BJ (cell line): Measurements from ENCODE around the gene AKR1E2. TPM values are rescaled to one million over a fixed set of nuclear protein-coding genes. Genes with fewer than 3 reads are reported as not detected.
A peak's percentile ranks its signal among the peaks of the same experiment; 100 is the strongest.

ENCODE experiments used
- CTCF ChIA-PET: fragments of 350-600 bp; formaldehyde crosslinking; extraction: SDS; loops from one replicate; lab custom pipeline; 2021; ENCODE audit warnings: antibody characterized with exemption, inconsistent platforms; lab: Yijun Ruan, JAX
- POLR2A ChIA-PET: fragments of 300-600 bp; sonication (Branson Sonifier 250); formaldehyde crosslinking; extraction: SDS; loops from one replicate; lab custom pipeline; 2021; ENCODE audit warnings: antibody characterized with exemption; lab: Charles Lee
- DNase-seq: peaks from one replicate; pipeline ENCODE4 v3.0.0-alpha.2; 2011; ENCODE audit warnings: low read depth
- H3K27me3 ChIP-seq: 2 replicates; pipeline ENCODE4 v1.6.0; 2011; ENCODE audit warnings: low read length; ENCODE audit not compliant: control insufficient read depth, insufficient read depth
- H3K36me3 ChIP-seq: 2 replicates; pipeline ENCODE4 v1.5.1; 2011; ENCODE audit warnings: low read length; ENCODE audit not compliant: control insufficient read depth, insufficient read depth
- H3K4me3 ChIP-seq: 2 replicates; pipeline ENCODE4 v1.5.1; 2011; ENCODE audit warnings: low read depth, mild to moderate bottlenecking, control low read depth, low read length
- polyA plus RNA-seq: library from polyadenylated mRNA; depleted of rRNA; stranded (reverse); fragments of >200 nt; gene quantifications from 2 replicates; pipeline ENCODE4 v1.2.3, GENCODE V29; 2011
- TF ChIP-seq, protein P1 (sequence below): IDR thresholded peaks from 2 replicates; pipeline ENCODE4 v1.5.1; 2011; ENCODE audit warnings: low read depth, mild to moderate bottlenecking, control low read depth, inconsistent platforms, low read length, moderate library complexity; ENCODE audit not compliant: insufficient read depth

AKR1E2 gene
- polyA plus RNA-seq, 1 experiment: 3.3 TPM

DNA sequence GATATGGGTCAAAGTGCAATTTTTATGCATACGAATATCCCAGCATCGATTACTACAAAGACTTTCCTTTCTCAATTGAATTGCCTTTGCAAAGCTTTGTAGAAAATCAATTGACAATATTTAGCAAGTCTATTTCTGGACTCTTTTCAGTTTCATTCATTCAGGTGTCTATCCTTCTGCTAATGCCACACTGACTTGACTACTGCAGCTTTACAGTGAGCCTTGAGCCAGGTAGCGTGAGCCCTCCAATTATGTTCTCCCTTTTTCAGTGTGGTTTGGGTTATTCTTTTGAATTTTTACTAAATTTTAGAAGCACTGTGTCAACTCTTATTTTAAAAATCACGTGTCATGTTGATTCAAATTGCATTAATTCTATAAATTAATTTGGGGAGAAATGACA is 19.5 kb upstream of the AKR1E2 start:
- TF ChIP-seq, protein P1, sequence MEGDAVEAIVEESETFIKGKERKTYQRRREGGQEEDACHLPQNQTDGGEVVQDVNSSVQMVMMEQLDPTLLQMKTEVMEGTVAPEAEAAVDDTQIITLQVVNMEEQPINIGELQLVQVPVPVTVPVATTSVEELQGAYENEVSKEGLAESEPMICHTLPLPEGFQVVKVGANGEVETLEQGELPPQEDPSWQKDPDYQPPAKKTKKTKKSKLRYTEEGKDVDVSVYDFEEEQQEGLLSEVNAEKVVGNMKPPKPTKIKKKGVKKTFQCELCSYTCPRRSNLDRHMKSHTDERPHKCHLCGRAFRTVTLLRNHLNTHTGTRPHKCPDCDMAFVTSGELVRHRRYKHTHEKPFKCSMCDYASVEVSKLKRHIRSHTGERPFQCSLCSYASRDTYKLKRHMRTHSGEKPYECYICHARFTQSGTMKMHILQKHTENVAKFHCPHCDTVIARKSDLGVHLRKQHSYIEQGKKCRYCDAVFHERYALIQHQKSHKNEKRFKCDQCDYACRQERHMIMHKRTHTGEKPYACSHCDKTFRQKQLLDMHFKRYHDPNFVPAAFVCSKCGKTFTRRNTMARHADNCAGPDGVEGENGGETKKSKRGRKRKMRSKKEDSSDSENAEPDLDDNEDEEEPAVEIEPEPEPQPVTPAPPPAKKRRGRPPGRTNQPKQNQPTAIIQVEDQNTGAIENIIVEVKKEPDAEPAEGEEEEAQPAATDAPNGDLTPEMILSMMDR: no peak
- ChIA-PET POLR2A (no interaction called here), CTCF (no interaction called here)
- Histone ChIP-seq H3K27me3 (no peaks in the 10 kb centered on the region), H3K4me3 (no peak overlapping the region), H3K36me3 (no peaks in the 10 kb centered on the region)
- DNase-seq: no peak

DNA sequence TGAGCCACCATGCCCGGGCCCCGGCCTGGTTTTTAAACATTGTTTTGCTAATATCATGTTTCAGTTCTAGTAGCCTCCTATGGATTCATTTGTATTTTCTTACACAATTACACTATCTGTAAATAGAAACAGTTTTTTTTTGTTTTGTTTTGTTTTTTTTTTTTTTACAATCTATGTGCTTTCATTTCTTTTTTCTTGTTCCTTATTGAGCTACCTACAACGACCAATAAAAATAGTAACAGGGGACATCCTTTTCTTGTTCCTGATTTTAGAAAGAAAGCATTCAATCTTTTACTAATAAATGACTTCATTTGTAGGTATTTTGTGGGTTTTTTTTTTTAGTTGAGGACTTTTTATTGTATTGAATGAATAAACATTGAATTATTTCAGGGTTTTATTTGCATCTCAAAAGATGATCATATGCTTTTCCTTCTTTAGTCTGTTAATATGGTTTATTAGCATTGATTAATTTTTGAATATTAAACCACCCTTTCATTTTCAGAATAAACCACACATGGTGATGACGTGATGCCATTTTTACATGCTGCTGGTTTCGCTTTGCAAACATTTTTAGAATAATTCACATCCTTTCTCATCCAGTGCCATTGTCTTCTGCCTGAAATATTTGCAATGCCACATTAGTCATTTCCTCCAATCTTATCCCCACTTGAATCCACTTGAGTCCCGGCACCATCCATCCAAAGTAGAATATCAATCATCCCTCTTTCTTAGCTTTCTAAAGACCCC is 18.1 kb upstream of the AKR1E2 start:
- no peaks in the 10 kb centered on the region for H3K27me3 ChIP-seq
- POLR2A ChIA-PET: no interaction called here
- TF ChIP-seq, protein P1: no peak
- CTCF ChIA-PET: interaction anchor here (1.3 kb wide), 1 partner anchor 41 kb away, joined by 5 read pairs; no protein-coding TSS in a partner anchor
- DNase-seq: peak; percentile 65
- H3K4me3 ChIP-seq: no peak overlapping the region
- H3K36me3 ChIP-seq: no peaks in the 10 kb centered on the region

DNA sequence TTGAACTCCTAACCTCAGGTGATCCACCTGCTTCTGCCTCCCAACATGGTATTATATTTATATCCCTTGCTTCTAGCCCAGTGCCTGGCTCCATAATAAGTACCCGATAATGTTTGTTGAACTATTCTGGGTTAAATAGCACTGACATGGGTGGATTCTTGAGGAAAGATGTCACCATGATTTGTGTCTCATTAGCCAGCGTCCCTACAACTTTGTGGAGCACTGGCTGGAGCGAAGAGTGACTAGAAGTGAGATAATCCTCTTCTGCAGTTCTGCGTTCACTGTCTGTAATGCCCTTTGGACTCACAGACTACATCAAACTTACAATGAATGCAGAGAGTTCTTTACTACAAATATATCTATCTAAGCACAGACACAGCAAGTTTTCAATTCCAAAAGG is 16.9 kb upstream of the AKR1E2 start:
- Histone ChIP-seq H3K4me3 (no peak overlapping the region), H3K36me3 (no peaks in the 10 kb centered on the region), H3K27me3 (no peaks in the 10 kb centered on the region)
- ChIA-PET CTCF (interaction anchor here (1.2 to 1.3 kb wide), 2 partner anchors 40 to 633 kb away, joined by 3 to 5 read pairs; no protein-coding TSS in a partner anchor), POLR2A (no interaction called here)
- no peak for DNase-seq
- TF ChIP-seq, protein P1: no peak

DNA sequence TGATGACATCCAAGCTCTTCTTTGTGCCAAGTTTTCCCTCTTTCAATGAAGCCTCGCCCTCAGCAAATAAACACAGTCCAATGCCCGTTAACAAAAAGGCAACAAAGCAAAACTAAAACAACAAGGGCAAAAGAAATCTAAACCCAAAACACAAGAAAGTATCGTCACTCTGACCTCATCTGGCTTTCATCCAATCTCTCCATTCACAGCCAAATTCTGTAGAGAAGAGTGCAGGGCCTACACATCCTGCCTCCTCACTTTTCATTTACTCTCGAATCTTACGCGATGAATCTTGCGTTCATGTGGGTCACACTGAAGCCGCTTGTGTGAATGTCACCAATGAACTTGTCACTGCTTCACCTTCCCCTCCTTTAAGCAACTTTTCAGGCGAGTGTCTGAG is 15.9 kb upstream of the AKR1E2 start:
- no peak for DNase-seq
- Histone ChIP-seq H3K36me3 (no peaks in the 10 kb centered on the region), H3K27me3 (no peaks in the 10 kb centered on the region), H3K4me3 (no peak overlapping the region)
- TF ChIP-seq, protein P1: no peak
- CTCF ChIA-PET: interaction anchor here (0.6 to 2.6 kb wide), 6 partner anchors 12 to 813 kb away, joined by 3 to 7 read pairs (median 3); no protein-coding TSS in a partner anchor
- POLR2A ChIA-PET: no interaction called here

DNA sequence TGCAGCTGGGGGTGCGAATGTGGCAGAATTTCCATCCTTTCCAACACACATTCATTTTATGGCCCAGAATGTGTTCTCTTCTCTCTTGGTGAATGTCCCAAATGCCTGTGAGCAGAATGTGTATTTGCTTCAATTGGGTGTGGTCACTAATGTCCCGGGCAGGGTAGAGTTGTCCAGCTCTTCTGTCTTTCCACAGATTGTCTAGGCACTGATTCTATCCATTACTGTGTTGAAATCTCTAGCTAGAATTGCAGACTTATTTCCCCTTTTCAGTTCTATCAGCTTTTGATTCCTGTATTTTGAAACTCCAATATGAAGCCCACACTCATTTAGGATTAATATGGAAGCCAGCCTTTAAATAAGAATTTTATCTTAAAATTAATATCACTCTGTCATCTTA is 14.0 kb upstream of the AKR1E2 start:
- ChIA-PET POLR2A (no interaction called here), CTCF (interaction anchor here (0.5 to 2.9 kb wide), 5 partner anchors 13 to 811 kb away, joined by 3 to 9 read pairs (median 4); no protein-coding TSS in a partner anchor)
- TF ChIP-seq, protein P1: no peak
- Histone ChIP-seq H3K36me3 (no peaks in the 10 kb centered on the region), H3K4me3 (no peak overlapping the region), H3K27me3 (no peaks in the 10 kb centered on the region)
- DNase-seq: no peak
